Activated CD8-positive, alpha-beta memory T cell treated with anti-CD3 and anti-CD28 coated beads for 24 hours (primary cell): Measurements from ENCODE around the gene C19orf67.

ENCODE experiments used
- DNase-seq: peaks from one replicate; pipeline ENCODE4 v3.0.0-alpha.2; 2020

C19orf67 gene

GRCh38 chr19:14081797-14082674 lies 3.5 kb downstream of the C19orf67 start:
- peak; percentile 73 for DNase-seq

- peak; percentile 100 for DNase-seq
Measured at GRCh38 chr19:14080887-14081796, 4.4 kb downstream of the C19orf67 start.

GRCh38 chr19:14078411-14078810 lies 7.2 kb downstream of the C19orf67 start:
- no peak for DNase-seq

GRCh38 chr19:14073925-14074838 lies 11.4 kb downstream of the C19orf67 start:
- DNase-seq = no peak

GRCh38 chr19:14073261-14073924 lies 12.2 kb downstream of the C19orf67 start:
- peak; percentile 89 for DNase-seq

- DNase-seq = peak; percentile 69
Measured at GRCh38 chr19:14072535-14073260, 12.9 kb downstream of the C19orf67 start, which contains the start of gene MISP3. TSS of gene MISP3 (plus strand) at chr19:14072786. CDS start at chr19:14073310, 524 bp downstream.

- no peak for DNase-seq
Measured at GRCh38 chr19:14070268-14071050, 15.1 kb downstream of the C19orf67 start.

- DNase-seq = no peak
Measured at GRCh38 chr19:14066134-14066533, 19.4 kb downstream of the C19orf67 start.

GRCh38 chr19:14063105-14063504 lies 22.5 kb downstream of the C19orf67 start:
- no peak for DNase-seq

- no peak for DNase-seq
Measured at GRCh38 chr19:14062558-14062855, 23.1 kb downstream of the C19orf67 start.

GRCh38 chr19:14061751-14062557 lies 23.6 kb downstream of the C19orf67 start, which contains the start of gene PALM3:
TSS of gene PALM3 (minus strand) at chr19:14062076. CDS start at chr19:14061980, 96 bp downstream.
- no peak for DNase-seq

GRCh38 chr19:14061081-14061749 lies 24.4 kb downstream of the C19orf67 start:
- no peak for DNase-seq

GRCh38 chr19:14059652-14060155 lies 25.9 kb downstream of the C19orf67 start:
- no peak for DNase-seq

- peak; percentile 78 for DNase-seq
Measured at GRCh38 chr19:14059093-14059480, 26.5 kb downstream of the C19orf67 start.

- DNase-seq = no peak
Measured at GRCh38 chr19:14058182-14059092, 27.1 kb downstream of the C19orf67 start.

- DNase-seq = no peak
Measured at GRCh38 chr19:14056741-14057356, 28.7 kb downstream of the C19orf67 start.

- DNase-seq = no peak
Measured at GRCh38 chr19:14056069-14056666, 29.4 kb downstream of the C19orf67 start.
